ENCODE measurements around the gene DOCK9.

- TF ChIP-seq, protein P1, sequence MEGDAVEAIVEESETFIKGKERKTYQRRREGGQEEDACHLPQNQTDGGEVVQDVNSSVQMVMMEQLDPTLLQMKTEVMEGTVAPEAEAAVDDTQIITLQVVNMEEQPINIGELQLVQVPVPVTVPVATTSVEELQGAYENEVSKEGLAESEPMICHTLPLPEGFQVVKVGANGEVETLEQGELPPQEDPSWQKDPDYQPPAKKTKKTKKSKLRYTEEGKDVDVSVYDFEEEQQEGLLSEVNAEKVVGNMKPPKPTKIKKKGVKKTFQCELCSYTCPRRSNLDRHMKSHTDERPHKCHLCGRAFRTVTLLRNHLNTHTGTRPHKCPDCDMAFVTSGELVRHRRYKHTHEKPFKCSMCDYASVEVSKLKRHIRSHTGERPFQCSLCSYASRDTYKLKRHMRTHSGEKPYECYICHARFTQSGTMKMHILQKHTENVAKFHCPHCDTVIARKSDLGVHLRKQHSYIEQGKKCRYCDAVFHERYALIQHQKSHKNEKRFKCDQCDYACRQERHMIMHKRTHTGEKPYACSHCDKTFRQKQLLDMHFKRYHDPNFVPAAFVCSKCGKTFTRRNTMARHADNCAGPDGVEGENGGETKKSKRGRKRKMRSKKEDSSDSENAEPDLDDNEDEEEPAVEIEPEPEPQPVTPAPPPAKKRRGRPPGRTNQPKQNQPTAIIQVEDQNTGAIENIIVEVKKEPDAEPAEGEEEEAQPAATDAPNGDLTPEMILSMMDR (IDR thresholded peaks at IDR 0.05) = no peak
- TF ChIP-seq POLR2A (IDR thresholded peaks at IDR 0.05) (no peak), POLR2AphosphoS5 (IDR thresholded peaks at IDR 0.05) (no peak)
These were observed 65.0 kb downstream of the DOCK9 start for GRCh38 chr13:98912846-98913245.

Data from suprapubic skin (tissue), 4 donors.